Stimulated activated CD4-positive, alpha-beta T cell treated with anti-CD3 and anti-CD28 coated beads, Interleukin-1b, Interleukin-23, amount 100 ng/mL, for 24 hours (primary cell): Measurements from ENCODE around the gene SH3GL2.

Experiments used
- DNase-seq, 4 experiments: peaks; one replicate each; pipeline ENCODE4 v3.0.0-alpha.2; 2020; ENCODE audit warnings: low read depth in 4 of 4, low spot score in 1 of 4

Gene SH3GL2

DNA sequence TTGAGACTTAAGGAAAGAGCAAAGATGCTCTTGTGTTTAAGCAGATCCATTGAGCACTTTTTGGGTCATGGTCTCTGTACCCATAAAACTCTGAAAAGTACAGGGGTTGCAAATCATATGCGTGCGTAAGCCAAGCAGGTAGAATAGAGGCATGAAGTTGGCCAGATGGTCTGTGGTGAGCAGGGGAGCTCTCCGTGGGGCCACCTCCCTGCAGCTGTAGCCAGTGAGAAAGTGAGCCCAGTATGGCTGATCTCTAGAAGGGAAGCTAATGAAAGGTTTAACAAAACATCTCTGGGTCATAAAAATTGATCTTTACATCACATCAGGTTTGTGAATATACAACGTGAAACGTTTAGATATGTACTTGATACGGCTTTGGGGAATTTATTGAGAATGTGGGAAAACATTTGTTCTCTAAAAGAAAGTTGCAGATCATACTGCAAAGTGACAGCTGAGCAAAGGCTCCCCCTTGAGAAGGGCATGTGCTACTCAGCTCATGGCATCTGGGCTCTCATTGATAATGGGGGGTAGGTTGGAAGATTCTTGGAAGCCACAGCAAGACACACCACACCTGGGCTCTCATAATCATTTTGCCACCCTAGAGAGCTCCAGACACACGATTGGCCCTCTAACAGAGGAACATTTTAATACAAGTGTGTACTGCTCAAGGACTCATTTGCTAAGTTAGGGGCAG is 30.6 kb downstream of the SH3GL2 start:
- no peak for DNase-seq

DNA sequence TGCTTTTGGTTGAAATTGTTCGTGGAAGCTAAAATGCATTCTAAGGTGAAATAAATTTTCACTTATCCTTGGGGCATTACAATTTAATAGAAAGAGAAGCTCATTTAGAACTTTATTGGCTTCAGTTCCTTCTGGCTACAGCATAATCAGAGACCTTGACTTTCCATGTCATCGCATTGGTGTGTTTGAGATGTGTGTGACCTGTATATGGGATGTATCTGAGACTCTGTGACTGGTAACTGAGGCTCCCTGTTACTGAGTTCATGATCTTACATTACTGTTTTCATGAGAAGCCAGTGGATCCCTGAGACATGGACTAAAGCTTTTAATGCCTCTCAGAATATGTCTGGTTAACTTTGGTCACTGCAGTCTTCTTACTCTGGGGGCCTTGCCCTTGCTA is 32.5 kb downstream of the SH3GL2 start:
- no peak for DNase-seq

DNA sequence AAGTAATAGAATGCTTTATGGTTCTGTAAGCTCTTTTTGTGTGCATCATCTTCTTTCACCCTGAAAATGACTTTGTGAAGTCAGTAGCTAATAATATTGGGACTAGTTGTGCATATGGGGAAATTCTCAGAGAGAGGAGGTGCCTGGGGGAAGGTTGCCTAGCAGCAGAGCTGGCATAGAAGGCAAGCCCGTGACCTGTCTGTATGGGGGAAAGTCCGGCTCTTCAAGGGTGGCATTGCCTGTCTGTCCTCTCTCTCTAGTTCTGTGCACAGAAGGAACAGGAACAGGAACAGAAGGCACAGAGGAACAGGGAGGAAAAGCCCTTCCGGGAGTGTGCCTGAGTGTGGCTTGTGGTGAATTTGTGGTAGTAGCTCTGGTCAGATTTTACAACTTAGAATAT is 33.1 kb downstream of the SH3GL2 start:
- DNase-seq: no peak

DNA sequence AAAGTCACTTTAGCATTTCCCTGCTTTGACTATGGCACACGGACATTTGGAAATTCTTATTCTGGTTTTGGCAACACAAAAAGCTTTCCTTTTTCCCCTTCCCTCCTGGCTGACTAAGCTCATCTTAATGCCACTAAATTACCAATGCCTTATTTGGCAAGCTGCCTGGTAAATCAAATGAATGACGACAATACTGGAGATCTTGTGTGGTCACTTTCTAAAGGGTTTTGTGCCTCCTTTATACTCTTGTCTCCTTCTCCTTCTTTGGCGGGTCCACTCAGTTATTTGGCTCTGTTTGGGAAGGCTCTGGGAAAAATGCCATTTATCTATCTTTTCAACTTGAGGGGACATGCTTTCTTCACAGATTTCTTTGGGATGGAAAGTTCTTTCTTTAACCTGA is 34.9 kb downstream of the SH3GL2 start:
- DNase-seq: no peak

DNA sequence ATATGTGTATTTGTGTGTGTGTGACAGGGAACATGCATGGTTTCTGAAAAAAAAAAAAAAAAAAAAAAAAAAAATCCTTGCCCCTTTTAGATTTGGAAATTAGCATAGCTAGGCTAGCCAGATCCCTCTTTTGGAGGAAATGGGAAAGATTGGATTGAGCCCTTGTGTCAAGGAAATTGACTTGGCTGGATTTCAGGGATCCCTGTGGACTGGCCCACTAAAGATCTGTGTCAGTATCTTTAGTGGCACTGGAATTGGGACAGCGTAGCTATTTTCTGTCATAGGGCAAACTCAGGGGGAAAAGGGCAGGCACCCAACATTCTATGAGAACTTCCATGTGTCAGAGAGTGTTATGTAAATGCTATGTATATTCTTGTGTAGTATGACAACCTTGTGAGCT is 35.4 kb downstream of the SH3GL2 start:
- DNase-seq: no peak

DNA sequence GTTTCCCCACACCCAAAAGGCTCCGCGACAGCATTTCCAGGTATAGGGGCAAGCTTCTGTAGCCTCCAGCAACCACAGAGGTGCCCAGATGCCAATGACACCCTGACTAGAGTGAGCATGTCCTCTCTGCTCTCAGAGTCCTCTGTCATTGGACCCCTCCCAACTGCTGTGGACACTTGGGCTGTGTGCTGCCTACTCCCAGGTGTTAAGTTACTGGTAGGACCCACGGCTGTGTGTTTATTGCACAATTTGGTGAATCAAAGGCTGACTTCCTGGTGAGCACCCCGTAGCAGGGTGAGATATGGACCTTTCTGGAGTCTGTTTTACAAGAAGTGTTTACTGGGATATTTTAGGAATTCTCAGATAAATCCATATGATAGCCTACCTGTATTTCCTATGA is 36.0 kb downstream of the SH3GL2 start:
- DNase-seq: no peak

DNA sequence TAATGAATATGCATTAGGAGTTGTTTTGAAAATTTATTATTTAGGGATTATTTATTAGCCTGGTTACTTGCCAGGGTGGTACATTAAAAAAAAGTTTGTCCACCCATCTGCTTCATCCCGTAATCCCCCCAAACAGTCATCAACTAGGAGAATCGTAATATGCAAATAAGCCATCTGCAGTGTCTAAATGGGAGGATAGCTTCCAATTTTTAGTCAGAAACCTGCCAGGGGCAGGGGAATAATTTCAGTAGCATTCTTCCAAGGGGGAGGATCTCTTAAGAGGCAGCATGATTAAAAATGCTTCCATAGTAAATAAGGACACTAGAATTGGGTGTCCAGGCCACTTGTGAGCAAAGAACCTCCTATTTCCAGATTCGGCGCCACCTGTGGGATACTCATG is 43.3 kb downstream of the SH3GL2 start:
- DNase-seq: no peak

DNA sequence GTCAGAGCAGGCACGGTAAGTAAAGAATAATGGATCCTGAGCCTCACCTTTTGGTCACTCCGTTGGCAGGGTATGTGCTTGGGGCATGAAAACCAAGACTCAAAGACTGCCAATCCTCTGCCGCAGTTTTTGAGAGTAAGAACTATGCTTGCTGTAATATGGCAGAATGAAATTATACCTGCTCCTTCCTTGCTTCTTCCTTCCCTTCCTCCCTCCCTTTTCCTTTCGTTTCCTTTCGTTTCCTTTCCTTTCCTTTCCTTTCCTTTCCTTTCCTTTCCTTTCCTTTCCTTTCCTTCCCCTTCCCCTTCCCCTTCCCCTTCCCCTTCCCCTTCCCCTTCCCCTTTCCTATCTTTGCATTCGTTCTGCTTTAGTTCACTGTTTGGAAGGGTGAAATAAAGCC is 43.9 kb downstream of the SH3GL2 start:
- DNase-seq: no peak

DNA sequence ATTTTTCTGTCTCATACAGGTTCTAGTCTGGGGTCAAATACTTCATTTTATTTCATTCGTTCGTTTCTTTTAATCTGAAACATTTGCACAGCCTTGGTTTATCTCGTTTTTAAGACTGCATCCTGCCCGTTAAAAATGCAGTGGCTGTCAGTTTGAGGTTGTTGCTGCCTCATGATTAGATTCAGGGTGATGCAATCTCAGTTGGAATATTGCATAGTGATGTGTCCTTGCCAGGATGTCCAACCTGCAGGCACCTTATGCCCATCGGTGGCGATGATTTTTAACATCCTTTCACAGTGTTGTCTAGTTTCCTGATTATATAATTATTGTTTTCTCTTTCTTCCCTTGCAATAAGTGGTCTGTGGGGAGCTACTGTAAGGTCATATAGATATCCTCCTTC is 45.1 kb downstream of the SH3GL2 start:
- no peak for DNase-seq

DNA sequence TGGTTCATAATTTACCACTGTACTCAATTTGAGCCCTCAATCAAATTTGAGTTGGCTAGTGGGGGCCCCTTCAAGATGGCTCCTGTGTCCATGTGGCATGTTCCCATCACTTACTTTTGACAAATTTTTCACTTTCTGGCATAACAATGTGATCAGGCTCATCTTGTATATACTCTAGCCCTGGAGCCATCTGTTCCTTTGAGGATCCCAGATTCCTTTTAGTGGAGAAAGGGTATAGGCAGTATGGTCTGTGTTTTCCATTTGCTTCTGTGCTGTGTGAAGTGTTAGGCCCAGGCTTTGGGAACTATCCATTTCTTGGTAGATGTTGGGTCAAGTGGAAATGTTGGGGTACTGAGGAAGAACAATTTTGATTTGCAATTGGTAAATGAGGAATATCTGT is 45.7 kb downstream of the SH3GL2 start:
- no peak for DNase-seq

DNA sequence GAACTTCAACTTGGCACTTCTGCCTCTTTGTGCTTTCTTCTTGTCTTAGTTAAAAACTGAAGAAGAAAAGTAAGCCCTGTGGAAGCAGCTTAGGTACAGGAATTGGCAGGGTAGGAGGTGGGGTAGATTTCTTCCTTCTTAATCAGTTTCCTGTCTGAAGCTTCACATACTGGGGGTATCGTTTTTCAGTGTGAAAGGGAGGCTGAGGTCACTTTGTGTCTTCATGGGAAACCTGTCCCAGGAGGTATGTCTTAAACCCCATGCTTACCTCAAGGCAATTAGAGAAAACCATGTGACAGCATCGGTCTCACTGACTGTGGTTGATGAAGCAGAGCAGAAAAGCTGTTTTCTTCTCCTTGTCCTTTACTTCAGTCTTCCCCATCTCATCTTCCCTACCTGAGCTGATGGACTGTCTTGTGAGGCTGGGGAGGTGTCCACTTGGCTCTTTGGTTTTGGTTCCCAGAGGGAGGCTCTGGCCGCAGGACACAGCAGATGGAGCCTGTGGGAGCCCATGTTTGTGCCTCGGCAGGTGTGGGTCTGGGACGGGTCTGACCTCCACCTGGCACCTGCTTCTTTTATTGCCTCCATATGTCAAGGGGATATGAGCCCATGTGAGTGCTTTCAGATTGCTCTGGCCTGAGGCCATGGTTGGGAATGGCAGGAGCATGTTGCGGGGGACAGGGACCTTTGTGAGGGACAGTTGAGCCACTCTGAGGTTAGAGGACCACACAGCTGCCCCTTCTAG is 47.0 kb downstream of the SH3GL2 start:
- DNase-seq: no peak

DNA sequence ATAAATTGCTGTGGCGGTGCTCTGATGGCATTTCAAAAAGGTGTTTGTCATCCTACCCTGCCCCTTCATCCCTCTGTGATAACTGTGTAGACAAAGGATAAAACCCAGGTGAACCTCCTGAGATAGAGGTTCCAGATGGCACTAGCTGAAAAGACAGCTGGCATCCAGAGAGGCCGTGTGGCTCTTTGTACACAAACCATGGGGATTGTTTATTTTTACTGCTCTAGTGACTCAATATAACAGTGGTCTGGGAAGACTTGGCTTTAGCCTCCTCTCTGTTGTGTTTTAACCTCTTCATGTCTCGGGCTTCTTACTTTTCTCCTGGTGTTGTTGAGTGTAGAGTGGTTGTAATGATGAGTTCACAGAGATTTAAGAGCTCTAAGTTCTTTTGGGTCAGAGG is 48.8 kb downstream of the SH3GL2 start:
- DNase-seq: no peak

DNA sequence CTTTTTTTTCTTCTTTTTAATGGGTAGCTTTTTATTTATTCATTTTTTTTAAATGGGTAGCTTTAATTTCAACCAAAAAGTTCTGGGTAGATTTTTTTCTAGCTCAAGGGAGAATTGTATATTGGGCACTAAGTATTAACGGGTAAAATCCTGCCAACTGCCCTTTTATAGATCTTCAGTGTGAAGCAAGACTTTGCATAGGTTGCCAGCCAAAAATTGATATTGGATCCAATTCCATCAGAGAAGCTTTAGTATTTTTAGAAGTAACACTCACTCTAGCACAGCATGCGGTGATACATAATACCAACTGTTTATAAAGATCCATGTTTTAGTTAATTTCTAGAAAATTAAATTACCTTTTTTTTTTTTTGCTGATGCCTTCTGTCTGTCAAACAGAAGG is 49.8 kb downstream of the SH3GL2 start:
- no peak for DNase-seq

DNA sequence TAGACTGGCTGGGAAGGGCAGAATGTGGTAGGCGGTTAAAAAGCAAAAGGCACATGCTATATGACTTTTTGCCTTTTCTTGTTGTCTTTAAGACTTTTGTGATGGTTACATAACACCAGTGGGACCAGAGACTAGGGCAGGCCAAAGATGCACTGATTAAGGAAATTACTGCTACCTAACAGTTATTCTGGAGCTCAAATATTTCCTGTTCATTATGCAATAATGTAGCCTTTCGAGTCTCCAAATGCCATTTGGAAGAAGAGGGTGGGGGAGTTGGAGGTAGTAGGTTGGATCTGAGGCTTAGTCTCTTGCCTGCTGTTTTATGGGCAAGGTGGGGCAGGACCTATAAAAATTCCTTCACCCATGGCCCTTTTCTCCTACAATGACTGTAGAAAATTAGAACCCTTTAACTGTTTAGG is 51.7 kb downstream of the SH3GL2 start:
- no peak for DNase-seq

DNA sequence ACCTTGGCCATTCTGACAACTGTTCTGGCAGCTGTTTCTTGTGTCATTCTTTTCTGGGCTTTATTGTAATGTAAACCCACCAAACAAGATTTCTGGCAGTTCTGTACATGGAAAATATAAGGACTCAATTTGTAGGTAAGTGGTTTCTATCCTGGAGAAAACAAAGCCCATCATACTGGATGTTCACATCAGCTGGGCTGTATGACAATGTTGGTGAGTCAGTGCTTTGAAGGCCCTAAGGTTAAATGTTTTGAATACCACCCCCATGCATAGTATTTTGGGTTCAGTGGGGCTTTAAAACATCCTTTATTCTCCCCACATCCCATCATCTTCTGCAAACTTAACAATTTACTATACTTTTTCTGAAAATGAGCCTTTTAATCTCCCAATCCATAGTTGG is 52.5 kb downstream of the SH3GL2 start:
- DNase-seq: no peak

DNA sequence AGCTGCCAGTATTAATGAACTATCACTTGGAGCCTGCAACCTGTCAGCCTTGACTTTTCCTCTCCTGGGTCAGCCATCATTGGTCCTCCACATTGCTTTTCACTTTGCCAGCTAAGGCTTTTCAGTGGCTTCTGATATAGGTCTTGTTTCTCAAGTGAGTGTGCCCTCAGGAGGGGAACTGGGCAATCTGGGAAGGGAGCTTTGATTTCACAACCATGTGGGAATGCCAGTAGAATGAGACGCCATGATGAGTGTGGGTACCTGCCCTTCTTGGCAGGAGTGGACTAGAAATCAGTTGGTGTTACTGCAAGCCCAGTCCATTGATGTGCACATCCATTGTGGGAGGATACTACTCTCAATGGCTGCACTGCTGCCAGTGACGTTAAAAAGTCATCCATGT is 54.1 kb downstream of the SH3GL2 start:
- DNase-seq: no peak

DNA sequence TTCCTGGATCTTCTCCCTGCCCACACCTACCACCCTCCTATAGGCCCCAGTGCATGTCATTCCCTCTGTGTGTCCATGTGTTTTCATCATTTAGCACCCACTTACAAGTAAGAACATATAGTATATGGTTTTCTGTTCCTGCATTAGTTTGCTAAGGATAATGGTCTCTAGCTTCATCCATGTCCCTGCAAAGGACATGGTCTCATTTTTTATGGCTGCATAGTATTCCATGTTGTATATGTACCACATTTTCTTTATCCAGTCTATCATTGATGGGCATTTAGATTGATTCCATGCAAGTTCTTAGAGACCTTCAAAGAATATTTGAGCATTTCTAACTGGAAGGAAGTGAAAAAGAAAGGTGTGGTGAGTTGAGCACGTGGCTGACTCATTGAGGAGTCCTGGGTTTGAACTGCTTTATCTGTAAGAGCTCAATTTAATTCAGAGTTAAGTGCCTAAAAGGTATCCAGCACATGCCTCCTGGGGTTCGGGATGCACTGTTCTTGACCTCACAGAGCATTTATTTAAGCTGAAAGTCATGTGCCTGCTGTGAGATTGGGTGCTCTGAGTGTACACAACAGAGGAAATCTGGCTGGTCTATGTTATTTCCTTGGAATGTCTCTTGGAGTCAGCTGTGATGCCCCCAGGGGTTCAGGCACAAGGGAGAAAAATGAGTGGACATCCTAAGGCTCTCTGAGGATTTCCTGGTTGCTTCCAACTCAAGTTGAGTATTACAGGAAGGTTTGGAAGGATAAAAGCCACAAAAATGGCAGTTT is 56.4 kb downstream of the SH3GL2 start:
- DNase-seq: no peak

DNA sequence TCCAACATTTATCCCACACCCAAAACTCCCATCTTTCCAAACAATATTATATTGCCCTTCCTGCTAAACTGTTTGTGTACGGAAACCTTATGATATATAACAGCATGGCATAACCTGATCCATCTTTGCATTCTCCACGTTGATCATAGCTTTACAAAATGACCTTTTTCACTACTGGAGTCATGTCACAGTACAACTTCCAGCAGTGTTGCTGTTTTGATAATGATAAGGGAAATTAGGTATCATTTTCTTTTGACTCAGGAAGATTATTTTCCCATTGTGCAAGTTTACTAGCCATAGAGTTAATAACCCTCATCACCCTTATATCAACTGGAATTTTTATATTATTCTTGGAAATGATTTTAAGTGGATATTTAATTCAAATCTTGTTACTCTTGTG is 57.5 kb downstream of the SH3GL2 start:
- no peak for DNase-seq

DNA sequence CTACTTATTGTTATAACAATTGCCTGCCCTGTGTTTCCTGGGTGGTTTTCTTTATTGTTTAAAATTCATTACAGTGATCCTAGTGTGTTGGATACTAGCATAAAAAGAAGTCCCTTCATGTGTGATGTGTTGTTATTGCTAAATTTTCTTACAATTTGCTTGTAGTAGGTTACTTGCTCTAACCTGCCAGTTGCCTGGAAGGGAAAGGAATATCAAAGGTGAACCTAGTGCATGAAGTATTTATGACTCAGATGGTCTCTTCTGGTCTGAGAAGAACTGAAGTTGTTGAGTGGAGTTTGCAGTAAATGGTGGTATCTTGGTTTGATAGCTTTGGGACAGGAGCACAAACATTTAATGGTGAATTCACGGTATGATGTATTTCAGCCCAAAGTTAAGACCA is 58.0 kb downstream of the SH3GL2 start:
- DNase-seq: no peak

DNA sequence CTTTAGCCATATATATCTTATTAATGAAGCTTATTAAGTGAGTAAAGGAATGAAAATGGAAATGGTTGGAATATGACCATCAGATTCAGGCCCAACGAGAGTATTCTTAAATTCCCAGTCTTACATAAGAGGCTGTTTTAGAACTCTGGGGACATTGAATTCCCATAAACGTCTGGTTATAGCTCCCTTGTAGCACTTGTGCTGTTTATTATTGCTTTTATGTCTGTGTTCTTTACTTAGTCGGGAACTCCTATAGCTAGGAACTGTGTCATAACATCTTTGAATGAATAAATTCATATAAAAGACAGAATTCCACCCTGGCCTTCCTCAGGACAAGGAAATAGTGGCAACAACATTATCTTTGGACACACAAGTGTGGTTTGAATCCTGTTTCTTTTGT is 58.4 kb downstream of the SH3GL2 start:
- DNase-seq: no peak

DNA sequence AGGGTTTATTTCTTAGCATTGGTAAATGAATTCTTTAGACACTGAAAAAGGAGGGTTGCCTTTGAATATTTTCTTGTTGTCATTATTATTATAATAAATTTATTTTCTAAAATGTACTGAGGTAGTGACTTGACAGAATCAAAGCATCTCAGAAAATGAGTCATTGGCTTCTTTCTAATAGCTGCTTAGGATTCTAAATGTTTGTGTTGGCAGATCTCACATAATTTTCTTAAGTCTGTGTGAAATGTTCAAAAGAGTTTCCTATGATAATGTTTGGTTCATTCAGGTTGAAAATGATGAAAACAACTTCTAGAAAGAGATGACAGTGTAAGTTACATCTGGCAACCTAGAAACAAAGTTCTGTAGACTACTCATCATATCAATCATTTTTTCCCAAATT is 69.7 kb downstream of the SH3GL2 start:
- DNase-seq: no peak

DNA sequence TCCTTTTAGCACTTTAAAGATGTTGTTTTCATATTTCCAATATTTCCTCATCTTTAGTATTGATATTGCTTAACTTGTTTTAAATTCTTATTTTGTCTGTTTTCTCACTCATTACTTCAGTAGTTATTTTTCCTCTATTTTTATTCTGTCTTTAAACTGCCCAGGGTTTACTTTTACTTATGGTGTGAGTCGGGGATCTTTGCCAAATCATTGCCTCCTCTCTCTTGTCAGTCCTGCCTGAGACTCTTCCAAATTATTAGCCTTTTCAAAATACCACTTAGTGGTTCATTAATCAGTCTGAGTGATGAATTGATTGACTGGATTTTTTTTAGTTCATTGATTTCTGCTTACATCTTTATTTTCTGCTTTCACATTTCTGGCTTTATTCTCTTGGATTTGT is 72.9 kb downstream of the SH3GL2 start:
- no peak for DNase-seq
